Activated CD4-positive, alpha-beta T cell treated with anti-CD3 and anti-CD28 coated beads for 36 hours (primary cell): ENCODE measurements around the gene CENPVL3. TPM values are rescaled to one million over a fixed set of nuclear protein-coding genes. Genes with fewer than 3 reads are reported as not detected.
A peak's percentile ranks its signal among the peaks of the same experiment; 100 is the strongest.
"Not testable (repeated sequence)": the region's sequence is repeated elsewhere in the genome, so short reads cannot be mapped to it uniquely, and the experiment has no call there.

Source experiments
- ATAC-seq: fragments of 200-7000 bp; cut with Tn5 transposase; one replicate; pipeline ENCODE4 v1.10.0; 2021; ENCODE audit warnings: mild to moderate bottlenecking, moderate library complexity
- CTCF ChIA-PET: fragments of 350-600 bp; sonication (Branson Sonifier 250); formaldehyde crosslinking; loops from one replicate; lab custom pipeline; 2021; ENCODE audit warnings: antibody characterized with exemption; lab: Charles Lee
- POLR2A ChIA-PET: fragments of 350-600 bp; sonication (Branson Sonifier 250); formaldehyde crosslinking; loops from one replicate; lab custom pipeline; 2021; ENCODE audit warnings: antibody characterized with exemption, inconsistent platforms; lab: Charles Lee
- DNase-seq: peaks from one replicate; pipeline ENCODE4 v3.0.0-alpha.2; 2020
- H3K27ac Mint-ChIP-seq: one replicate; pipeline ENCODE4 v1.8.0; 2021; ENCODE audit warnings: mixed read lengths
- H3K27me3 Mint-ChIP-seq: one replicate; pipeline ENCODE4 v1.8.0; 2021; ENCODE audit warnings: mixed read lengths
- H3K36me3 Mint-ChIP-seq: one replicate; pipeline ENCODE4 v1.8.0; 2021; ENCODE audit warnings: low read depth, mixed read lengths
- H3K4me1 Mint-ChIP-seq: one replicate; pipeline ENCODE4 v1.8.0; 2021; ENCODE audit warnings: mixed read lengths
- H3K4me3 Mint-ChIP-seq: one replicate; pipeline ENCODE4 v1.8.0; 2021; ENCODE audit warnings: mild to moderate bottlenecking, moderate library complexity, mixed read lengths
- H3K9me3 Mint-ChIP-seq: one replicate; pipeline ENCODE4 v1.8.0; 2021; ENCODE audit warnings: low read depth, mixed read lengths
- intact Hi-C, 2 experiments: fragments of 100-400 bp; cut with DNase I in 1 of 2; cut with micrococcal nuclease in 1 of 2; formaldehyde crosslinking; loops; one replicate each; pipeline versions ENCODE4 v1.14.2 to v1.15.1; 2022 to 2024; cut with DNase I, micrococcal nuclease
- total RNA-seq, 2 experiments: library from RNA; stranded (reverse); gene quantifications; one replicate each; pipeline ENCODE4 v1.2.3, GENCODE V29; 2021

The CENPVL3 gene
- total RNA-seq = under 1 TPM; 0.33 to 0.43 TPM

DNA sequence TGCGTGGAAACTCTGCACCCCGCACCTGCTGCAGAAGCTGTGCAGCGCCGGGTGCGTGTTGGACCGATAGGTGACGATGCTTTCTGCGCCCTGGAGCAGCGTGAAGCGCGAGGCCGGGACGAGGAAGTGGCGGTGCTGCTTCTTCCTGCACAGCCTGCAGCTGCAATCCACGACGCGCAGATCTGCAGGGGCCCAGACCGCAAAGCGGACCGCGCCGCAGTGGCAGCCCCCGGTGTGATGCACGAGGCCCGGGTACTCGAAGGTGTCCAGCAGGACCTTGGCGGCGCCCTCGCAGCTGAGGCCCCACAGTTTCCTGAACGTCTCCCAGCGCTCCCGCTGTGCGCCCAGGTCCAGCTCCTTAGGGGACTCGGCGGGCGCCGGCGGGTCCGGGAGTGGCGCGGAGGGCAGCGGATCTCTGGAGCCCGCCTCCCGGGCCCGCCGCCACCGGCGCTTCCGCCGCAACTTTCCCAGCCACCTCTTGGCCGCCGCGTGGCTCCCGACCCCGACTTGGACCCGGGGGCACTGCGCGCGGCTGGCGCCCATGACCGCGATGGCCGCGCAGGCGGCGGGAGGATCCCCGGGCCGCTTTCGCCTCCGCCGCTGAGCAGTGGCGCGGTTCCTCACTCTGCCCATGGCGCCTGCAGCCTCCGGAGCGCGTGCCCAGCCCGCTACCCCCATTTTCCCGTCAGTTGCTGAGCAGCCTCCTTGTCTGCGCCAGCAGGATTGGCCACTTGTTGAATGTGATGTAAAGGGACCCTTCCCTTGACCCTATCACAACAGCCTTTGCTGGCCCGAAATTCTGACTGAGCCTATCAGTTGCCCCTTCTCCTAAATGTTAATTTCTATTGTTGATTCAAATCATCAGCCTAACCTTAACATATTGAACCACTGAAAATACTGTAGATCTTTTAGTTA, at the start of gene CENPVL3:
Gene CENPVL3 (minus strand): TSS at position 672 of the 915 bp plus-strand sequence. CDS start 39 bp downstream, at position 633.
- POLR2A ChIA-PET, CTCF ChIA-PET, H3K36me3 Mint-ChIP-seq, H3K27ac Mint-ChIP-seq, H3K9me3 Mint-ChIP-seq, H3K4me1 Mint-ChIP-seq: not testable (repeated sequence)
- intact Hi-C loops = loop anchor here (10.0 kb wide), 2 partner anchors 124 to 646 kb away; partner anchors contain the start of gene NUDT11 (in 1 of the 2)
- H3K27me3 Mint-ChIP-seq = peaks cover 41% of the 10 kb centered on the region
- DNase-seq = peak; percentile 37
- ATAC-seq = peak; percentile 69
- H3K4me3 Mint-ChIP-seq = peak within 1 kb of the TSS; percentile 68

GRCh38 chrX:51665981-51666380, 47.3 kb upstream of the CENPVL3 start:
- intact Hi-C loops = no loop called here
- Mint-ChIP-seq H3K27ac (peak overlapping the region; percentile 47), H3K36me3 (no peaks in the 10 kb centered on the region), H3K4me3 (peak overlapping the region; percentile 36), H3K4me1 (peaks cover 9% of the 10 kb centered on the region), H3K9me3 (no peaks in the 10 kb centered on the region), H3K27me3 (no peaks in the 10 kb centered on the region)
- POLR2A ChIA-PET = no interaction called here
- CTCF ChIA-PET = no interaction called here
- DNase-seq (no peak), ATAC-seq (no peak)

DNA sequence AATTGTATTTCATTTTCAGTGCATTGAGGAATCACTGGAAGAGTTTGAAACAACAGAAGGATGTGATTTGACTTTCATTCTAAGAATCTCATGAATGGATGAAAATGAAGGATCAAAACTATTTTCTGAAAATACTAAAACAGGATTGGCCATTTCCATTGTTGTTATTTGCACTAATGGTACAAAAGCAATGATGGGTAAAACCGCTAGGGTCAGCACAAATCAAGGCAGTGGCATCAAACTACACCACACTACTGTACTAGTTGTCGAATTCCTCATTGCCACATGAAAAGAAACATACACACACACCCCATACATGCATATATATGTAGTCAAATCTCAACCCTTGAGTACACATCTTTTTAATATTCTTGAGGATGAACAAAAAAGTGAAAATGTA, 24.7 kb upstream of the CENPVL3 start:
- intact Hi-C loops = loop anchor here in 1 of 2 experiments (5.0 kb wide), 1 partner anchor 619 kb away; no protein-coding TSS in a partner anchor

GRCh38 chrX:51641421-51642021, 22.8 kb upstream of the CENPVL3 start:
- intact Hi-C loops = loop anchor here (1.0 to 5.0 kb wide), 4 partner anchors 162 to 621 kb away; no protein-coding TSS in a partner anchor
- Mint-ChIP-seq H3K27ac (no peak overlapping the region), H3K9me3 (no peaks in the 10 kb centered on the region), H3K4me1 (no peaks in the 10 kb centered on the region), H3K36me3 (no peaks in the 10 kb centered on the region), H3K4me3 (no peak overlapping the region), H3K27me3 (peaks cover 22% of the 10 kb centered on the region)
- POLR2A ChIA-PET = no interaction called here
- DNase-seq = peak; percentile 10
- CTCF ChIA-PET = interaction anchor here (0.6 to 1.1 kb wide), 8 partner anchors 29 to 1015 kb away, joined by 3 to 6 read pairs (median 3); no protein-coding TSS in a partner anchor
- no peak for ATAC-seq

More for the DNA sequence above, 24.7 kb upstream of the CENPVL3 start:
- Mint-ChIP-seq H3K4me3 (no peak overlapping the region), H3K4me1 (no peaks in the 10 kb centered on the region), H3K27ac (no peak overlapping the region), H3K27me3 (peaks cover 19% of the 10 kb centered on the region), H3K36me3 (no peaks in the 10 kb centered on the region), H3K9me3 (no peaks in the 10 kb centered on the region)
- ATAC-seq = no peak
- CTCF ChIA-PET = no interaction called here
- POLR2A ChIA-PET = no interaction called here
- DNase-seq = no peak

DNA sequence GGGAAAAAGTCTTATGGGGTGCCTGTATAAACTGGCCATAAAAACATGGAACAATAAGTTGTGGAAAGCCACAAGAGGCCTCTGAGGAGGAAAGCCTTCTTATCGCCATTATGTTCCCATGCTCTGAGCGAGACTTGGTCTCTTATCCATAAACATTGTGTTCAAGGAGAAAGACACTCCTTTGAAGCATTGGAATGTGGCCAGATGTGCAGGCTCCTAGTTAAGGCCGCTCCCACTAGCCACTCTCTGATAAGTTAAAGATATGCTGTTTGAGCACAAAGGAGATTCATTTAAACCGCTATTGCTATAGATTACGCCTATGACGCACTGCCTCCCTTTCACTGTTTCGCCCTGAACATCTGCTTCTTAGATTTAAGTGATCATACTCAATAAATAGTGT, 17.8 kb upstream of the CENPVL3 start:
- H3K27ac Mint-ChIP-seq, H3K4me3 Mint-ChIP-seq, POLR2A ChIA-PET, DNase-seq, H3K36me3 Mint-ChIP-seq, CTCF ChIA-PET, H3K9me3 Mint-ChIP-seq, intact Hi-C loops, H3K4me1 Mint-ChIP-seq, ATAC-seq: not testable (repeated sequence)
- H3K27me3 Mint-ChIP-seq = peaks cover 18% of the 10 kb centered on the region

DNA sequence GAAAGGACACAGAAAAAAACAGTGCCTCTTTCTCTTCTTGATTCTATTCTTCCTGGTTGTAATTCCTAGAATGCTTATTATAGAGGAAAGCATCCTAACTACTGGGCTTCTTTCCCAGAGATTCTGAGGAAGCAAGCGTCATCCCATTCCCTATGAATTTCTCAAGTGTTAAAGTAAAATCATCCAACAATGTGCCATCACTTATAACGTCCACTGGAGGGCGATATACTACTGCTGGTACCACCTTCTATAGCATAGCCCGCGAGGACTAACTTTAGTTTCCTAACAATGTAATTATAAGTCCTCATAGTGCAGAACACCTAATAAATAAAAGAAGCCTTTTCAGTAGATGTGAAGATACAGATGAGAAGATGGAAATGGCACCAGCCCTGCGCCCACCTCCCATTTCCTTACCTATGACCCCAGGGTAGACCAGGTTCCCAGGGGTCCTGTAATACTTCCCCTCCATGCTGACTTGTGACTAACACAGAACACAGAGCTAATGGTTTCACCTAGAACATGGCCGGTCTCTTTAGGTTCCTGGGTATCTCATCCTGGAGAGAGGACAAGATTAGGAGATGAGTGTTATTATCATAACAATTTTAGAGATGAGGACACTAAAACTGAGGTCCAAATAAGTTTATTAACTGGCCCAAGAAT, 4.2 kb downstream of the CENPVL3 start:
- ATAC-seq = no peak
- H3K27ac Mint-ChIP-seq = no peak overlapping the region
- H3K4me3 Mint-ChIP-seq = no peak overlapping the region
- H3K4me1 Mint-ChIP-seq = peaks cover 3% of the 10 kb centered on the region
- ChIA-PET CTCF (interaction anchor here (0.8 kb wide), 1 partner anchor 95 kb away, joined by 3 read pairs; no protein-coding TSS in a partner anchor), POLR2A (no interaction called here)
- intact Hi-C loops = loop anchor here (1.0 to 10.0 kb wide), 3 partner anchors 120 to 650 kb away; partner anchors contain the start of gene NUDT11 (in 1 of the 2)
- H3K36me3 Mint-ChIP-seq = no peaks in the 10 kb centered on the region
- peaks cover 32% of the 10 kb centered on the region for H3K27me3 Mint-ChIP-seq
- no peak for DNase-seq
- H3K9me3 Mint-ChIP-seq = no peaks in the 10 kb centered on the region

- no peaks in the 10 kb centered on the region for H3K36me3 Mint-ChIP-seq
- H3K4me1 Mint-ChIP-seq = peaks cover 11% of the 10 kb centered on the region
- ATAC-seq (no peak), DNase-seq (no peak)
- no peak overlapping the region for H3K4me3 Mint-ChIP-seq
- peaks cover 8% of the 10 kb centered on the region for H3K27me3 Mint-ChIP-seq
- CTCF ChIA-PET = no interaction called here
- H3K9me3 Mint-ChIP-seq = no peaks in the 10 kb centered on the region
- H3K27ac Mint-ChIP-seq = no peak overlapping the region
- intact Hi-C loops = no loop called here
- POLR2A ChIA-PET = no interaction called here
Measured at GRCh38 chrX:51608766-51609165, 9.9 kb downstream of the CENPVL3 start.

- peak; percentile 7 for DNase-seq
- H3K4me1 Mint-ChIP-seq = peaks cover 11% of the 10 kb centered on the region
- no peaks in the 10 kb centered on the region for H3K9me3 Mint-ChIP-seq
- no peaks in the 10 kb centered on the region for H3K36me3 Mint-ChIP-seq
- no peak overlapping the region for H3K27ac Mint-ChIP-seq
- ChIA-PET POLR2A (no interaction called here), CTCF (no interaction called here)
- peaks cover 7% of the 10 kb centered on the region for H3K27me3 Mint-ChIP-seq
- no peak overlapping the region for H3K4me3 Mint-ChIP-seq
- ATAC-seq = peak; percentile 30
- intact Hi-C loops = no loop called here
Measured at GRCh38 chrX:51608126-51608525, 10.6 kb downstream of the CENPVL3 start.

GRCh38 chrX:51606446-51606845, 12.3 kb downstream of the CENPVL3 start:
- Mint-ChIP-seq H3K9me3 (no peaks in the 10 kb centered on the region), H3K27me3 (peaks cover 2% of the 10 kb centered on the region), H3K4me3 (no peak overlapping the region), H3K27ac (no peak overlapping the region), H3K4me1 (peaks cover 11% of the 10 kb centered on the region), H3K36me3 (no peaks in the 10 kb centered on the region)
- ATAC-seq (no peak), DNase-seq (no peak)
- ChIA-PET CTCF (no interaction called here), POLR2A (no interaction called here)
- intact Hi-C loops = no loop called here

- DNase-seq = no peak
- no peak for ATAC-seq
- H3K4me3 Mint-ChIP-seq = no peak overlapping the region
- intact Hi-C loops = no loop called here
- ChIA-PET POLR2A (no interaction called here), CTCF (no interaction called here)
- H3K4me1 Mint-ChIP-seq = no peaks in the 10 kb centered on the region
- H3K27ac Mint-ChIP-seq = no peak overlapping the region
- peaks cover 10% of the 10 kb centered on the region for H3K27me3 Mint-ChIP-seq
- H3K9me3 Mint-ChIP-seq = no peaks in the 10 kb centered on the region
- no peaks in the 10 kb centered on the region for H3K36me3 Mint-ChIP-seq
Measured at GRCh38 chrX:51598899-51599298, 19.8 kb downstream of the CENPVL3 start.

GRCh38 chrX:51571874-51572273, 46.8 kb downstream of the CENPVL3 start:
- ATAC-seq (no peak), DNase-seq (no peak)
- CTCF ChIA-PET = interaction anchor here (0.7 kb wide), 1 partner anchor 85 kb away, joined by 3 read pairs; no protein-coding TSS in a partner anchor
- peaks cover 1% of the 10 kb centered on the region for H3K27me3 Mint-ChIP-seq
- H3K4me1 Mint-ChIP-seq = no peaks in the 10 kb centered on the region
- H3K27ac Mint-ChIP-seq = no peak overlapping the region
- intact Hi-C loops = no loop called here
- H3K9me3 Mint-ChIP-seq = no peaks in the 10 kb centered on the region
- H3K36me3 Mint-ChIP-seq = no peaks in the 10 kb centered on the region
- POLR2A ChIA-PET = no interaction called here
- no peak overlapping the region for H3K4me3 Mint-ChIP-seq
